WERI-Rb-1 (cell line): ENCODE data around the gene POU3F3.

Experiments used
- DNase-seq: peaks from one replicate; pipeline ENCODE4 v3.0.0-alpha.2; 2020
- H3K27ac ChIP-seq: fragments of 250-450 bp; sonication (Bioruptor Pico); 2 replicates; pipeline ENCODE4 v1.5.1; 2020; ENCODE audit warnings: mild to moderate bottlenecking, moderate library complexity
- H3K27me3 ChIP-seq: fragments of 250-450 bp; sonication (Bioruptor Pico); 2 replicates; pipeline ENCODE4 v1.5.1; 2021; ENCODE audit warnings: mild to moderate bottlenecking, low read depth, moderate library complexity; ENCODE audit not compliant: insufficient read depth, severe bottlenecking
- H3K36me3 ChIP-seq: fragments of 250-450 bp; sonication (Bioruptor Pico); 2 replicates; pipeline ENCODE4 v1.5.1; 2020; ENCODE audit warnings: mild to moderate bottlenecking, moderate library complexity
- H3K4me3 ChIP-seq: 2 replicates; pipeline ENCODE4 v1.5.1; 2011; ENCODE audit warnings: low read depth, mild to moderate bottlenecking, control low read depth, low read length
- H3K9me3 ChIP-seq: fragments of 250-450 bp; sonication (Bioruptor Pico); 2 replicates; pipeline ENCODE4 v1.5.1; 2021; ENCODE audit warnings: mild to moderate bottlenecking, moderate library complexity; ENCODE audit not compliant: severe bottlenecking
- TF ChIP-seq, protein P1 (sequence below): IDR thresholded peaks from 2 replicates; pipeline ENCODE4 v1.5.1; 2011; ENCODE audit warnings: low read depth, mild to moderate bottlenecking, control low read depth, inconsistent platforms, low read length

Gene POU3F3

DNA sequence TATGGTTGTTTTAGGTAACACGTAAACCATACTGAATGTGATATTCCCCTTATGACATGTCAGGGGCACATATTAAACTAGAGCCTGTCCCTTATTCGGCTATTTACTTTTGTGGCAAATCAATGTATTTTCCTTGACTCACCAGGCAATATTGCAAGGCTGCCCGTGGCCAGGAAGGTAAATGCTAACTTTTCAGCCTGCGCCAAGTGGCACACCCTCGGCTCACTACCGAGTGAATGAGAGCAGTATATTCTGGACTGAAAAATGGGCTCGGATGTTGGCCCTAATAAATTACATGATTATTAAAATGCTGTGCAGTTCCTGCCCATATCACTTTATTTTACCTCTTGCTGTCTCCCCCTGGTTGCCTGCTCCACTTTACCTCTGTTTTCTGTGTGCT, 46.7 kb downstream of the POU3F3 start:
- no peak for DNase-seq
- Histone ChIP-seq H3K9me3 (no peaks in the 10 kb centered on the region), H3K36me3 (no peaks in the 10 kb centered on the region), H3K27ac (no peak overlapping the region), H3K27me3 (peaks cover 94% of the 10 kb centered on the region), H3K4me3 (no peak overlapping the region)
- TF ChIP-seq, protein P1, sequence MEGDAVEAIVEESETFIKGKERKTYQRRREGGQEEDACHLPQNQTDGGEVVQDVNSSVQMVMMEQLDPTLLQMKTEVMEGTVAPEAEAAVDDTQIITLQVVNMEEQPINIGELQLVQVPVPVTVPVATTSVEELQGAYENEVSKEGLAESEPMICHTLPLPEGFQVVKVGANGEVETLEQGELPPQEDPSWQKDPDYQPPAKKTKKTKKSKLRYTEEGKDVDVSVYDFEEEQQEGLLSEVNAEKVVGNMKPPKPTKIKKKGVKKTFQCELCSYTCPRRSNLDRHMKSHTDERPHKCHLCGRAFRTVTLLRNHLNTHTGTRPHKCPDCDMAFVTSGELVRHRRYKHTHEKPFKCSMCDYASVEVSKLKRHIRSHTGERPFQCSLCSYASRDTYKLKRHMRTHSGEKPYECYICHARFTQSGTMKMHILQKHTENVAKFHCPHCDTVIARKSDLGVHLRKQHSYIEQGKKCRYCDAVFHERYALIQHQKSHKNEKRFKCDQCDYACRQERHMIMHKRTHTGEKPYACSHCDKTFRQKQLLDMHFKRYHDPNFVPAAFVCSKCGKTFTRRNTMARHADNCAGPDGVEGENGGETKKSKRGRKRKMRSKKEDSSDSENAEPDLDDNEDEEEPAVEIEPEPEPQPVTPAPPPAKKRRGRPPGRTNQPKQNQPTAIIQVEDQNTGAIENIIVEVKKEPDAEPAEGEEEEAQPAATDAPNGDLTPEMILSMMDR: no peak

DNA sequence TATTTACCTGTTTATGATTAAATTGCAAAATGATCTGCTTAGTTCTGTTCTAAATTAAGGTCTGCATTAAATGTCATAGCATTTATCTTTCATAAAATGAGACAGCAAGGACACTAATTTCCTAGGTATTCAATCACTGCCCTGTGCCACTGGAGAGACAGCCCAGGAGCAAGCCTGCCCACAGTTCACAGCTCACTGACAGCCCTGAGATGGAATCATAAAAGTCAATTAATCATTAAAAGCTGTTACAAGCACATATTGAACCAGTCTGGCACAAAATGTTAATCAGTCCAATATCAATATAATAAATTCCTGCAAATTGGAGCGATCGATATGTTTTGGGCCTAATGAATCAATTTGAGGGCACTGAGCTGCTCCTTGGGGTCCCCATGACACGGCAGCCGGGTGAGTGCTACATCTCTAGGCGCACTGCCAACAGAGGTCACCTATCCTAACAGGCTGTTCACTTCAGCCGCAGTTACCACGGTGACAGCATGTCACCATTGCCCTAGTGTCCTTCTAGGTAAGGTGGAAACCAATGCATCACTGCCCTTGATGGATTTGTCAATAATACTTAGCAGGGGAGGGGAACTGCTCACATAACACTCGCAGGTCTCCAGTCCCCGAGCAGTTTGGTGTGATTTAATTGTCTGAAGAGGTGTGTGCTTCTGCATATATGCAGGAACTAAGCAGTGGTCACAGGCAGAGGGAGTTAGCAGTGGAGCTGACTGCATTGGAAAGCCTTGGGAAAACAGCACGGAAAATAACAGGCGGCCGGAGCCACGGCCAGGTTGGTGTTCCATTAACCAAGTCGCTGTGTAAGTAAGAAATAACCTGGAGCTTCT, 47.3 kb downstream of the POU3F3 start:
- Histone ChIP-seq H3K27me3 (peaks cover 94% of the 10 kb centered on the region), H3K9me3 (no peaks in the 10 kb centered on the region), H3K36me3 (no peaks in the 10 kb centered on the region), H3K4me3 (no peak overlapping the region), H3K27ac (no peak overlapping the region)
- no peak for DNase-seq
- TF ChIP-seq, protein P1: no peak

DNA sequence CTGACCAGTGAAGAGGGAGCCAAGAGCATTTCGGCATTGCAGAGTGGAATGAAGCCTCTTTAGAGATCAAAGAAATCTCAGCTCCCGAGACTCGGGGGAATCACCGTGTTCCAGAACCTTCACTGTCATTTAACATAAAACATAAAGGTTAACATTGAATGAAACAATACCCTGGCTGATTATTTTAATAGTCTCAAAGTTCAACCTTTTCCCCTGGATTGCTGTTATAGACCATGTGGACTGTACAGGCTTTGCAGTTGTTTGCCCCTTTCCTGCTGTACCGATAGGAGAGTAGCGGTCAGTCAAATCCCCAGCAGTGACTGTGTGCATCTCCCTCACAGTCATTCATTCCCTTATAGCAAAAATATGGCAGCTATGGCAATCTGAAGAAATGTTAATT, 48.4 kb downstream of the POU3F3 start:
- H3K27me3 ChIP-seq: peaks cover 95% of the 10 kb centered on the region
- H3K4me3 ChIP-seq: no peak overlapping the region
- no peak overlapping the region for H3K27ac ChIP-seq
- H3K9me3 ChIP-seq: no peaks in the 10 kb centered on the region
- TF ChIP-seq, protein P1: no peak
- no peak for DNase-seq
- H3K36me3 ChIP-seq: no peaks in the 10 kb centered on the region
